Measurements from ENCODE around the gene RCAN3. TPM values are rescaled to one million over a fixed set of nuclear protein-coding genes. Genes with fewer than 3 reads are reported as not detected.

Gene RCAN3
- total RNA-seq, 1 donor, result 11.7 TPM

DNA sequence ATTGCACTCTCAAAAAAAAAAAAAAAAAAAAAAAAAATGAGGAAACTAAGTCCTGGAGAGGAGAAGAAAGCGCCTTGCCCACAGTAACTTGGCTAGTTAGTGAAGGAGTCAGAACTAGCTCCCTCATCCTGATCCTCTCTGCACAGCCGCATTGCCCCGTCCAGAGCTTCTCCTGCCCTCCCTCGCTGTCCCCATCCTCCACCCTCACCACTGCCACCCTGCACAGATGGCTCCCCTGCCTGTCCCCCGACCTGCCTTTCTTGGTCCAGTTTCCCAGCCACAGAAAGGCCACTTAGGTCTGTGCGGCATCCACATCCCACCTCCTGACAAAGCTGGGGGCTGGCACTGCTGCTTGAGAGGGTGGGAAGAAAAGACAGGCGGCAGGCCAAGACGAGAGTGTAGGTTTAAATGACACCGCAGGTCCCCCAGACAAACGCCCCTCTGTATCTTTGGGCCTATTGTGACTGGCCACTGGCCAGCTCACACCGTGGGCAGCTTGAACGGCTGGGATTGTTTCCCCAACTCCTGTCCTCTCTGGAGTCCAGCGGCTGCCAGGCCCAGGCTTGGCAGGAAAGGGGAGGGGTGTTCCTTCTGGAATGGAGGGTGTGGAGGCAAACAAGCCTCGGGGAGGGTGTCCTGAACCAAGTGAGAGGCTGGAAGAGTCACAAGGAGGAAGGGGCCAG is 73.4 kb downstream of the RCAN3 start:
- TF ChIP-seq CTCF (IDR thresholded peaks at IDR 0.05; ENCODE audit: insufficient read depth, low read depth, low read length), result no peak
- no peak for DNase-seq (ENCODE audit: low read depth)
- H3K4me3 ChIP-seq (ENCODE audit: low read depth, low read length), result no peak overlapping the region

- no peak for DNase-seq (ENCODE audit: low read depth)
- H3K4me3 ChIP-seq (ENCODE audit: low read depth, low read length), result no peak overlapping the region
- TF ChIP-seq CTCF (IDR thresholded peaks at IDR 0.05; ENCODE audit: insufficient read depth, low read depth, low read length), result no peak
Observed at GRCh38 chr1:24578846-24579245, 76.2 kb downstream of the RCAN3 start.

DNA sequence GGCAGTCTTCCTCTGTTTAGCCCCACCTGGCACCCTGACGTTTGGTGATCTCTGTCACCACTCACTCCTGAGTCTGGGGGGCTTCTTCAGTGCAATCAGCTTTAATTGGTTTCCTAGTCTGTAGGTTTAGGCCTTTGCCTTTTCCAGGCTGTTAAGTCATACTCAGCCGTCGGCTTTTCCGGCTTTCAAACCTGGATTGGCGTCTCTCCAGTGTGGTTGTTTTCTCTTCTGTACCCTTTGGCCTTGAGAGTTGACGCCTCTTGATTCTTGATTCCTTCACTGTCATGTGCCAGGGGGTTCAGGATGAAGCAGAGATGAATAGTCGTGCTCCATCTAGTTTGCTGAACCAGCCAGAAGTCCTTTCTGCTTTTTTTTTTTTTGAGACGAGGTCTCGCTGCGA is 78.1 kb downstream of the RCAN3 start:
- no peak for DNase-seq (ENCODE audit: low read depth)
- no peak overlapping the region for H3K4me3 ChIP-seq (ENCODE audit: low read depth, low read length)
- no peak for TF ChIP-seq CTCF (IDR thresholded peaks at IDR 0.05; ENCODE audit: insufficient read depth, low read depth, low read length)

DNA sequence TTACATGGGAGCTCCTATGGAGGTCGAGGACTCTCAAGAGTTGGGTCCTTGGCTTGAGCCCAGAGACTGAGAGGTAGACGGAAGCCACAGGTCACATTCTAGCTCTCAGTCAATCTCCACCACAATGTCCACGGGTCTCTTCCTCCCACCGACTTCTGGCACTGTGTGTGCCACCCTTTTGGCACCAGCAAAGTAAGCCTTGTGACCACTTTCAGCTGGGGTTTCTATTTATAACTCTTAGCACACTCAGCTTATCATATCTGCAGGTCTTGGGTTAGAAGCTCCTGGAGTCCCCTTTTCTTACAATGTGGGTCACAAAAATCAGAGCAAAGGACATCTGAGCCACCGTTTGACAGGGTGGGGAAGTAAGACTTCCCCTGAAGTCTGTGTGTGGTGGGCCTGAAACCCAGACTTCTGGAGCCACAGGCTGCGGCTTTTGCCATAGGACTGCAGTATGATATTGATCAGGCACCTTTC is 81.6 kb downstream of the RCAN3 start:
- no peak overlapping the region for H3K4me3 ChIP-seq (ENCODE audit: low read depth, low read length)
- DNase-seq (ENCODE audit: low read depth), result no peak
- no peak for TF ChIP-seq CTCF (IDR thresholded peaks at IDR 0.05; ENCODE audit: insufficient read depth, low read depth, low read length)

DNA sequence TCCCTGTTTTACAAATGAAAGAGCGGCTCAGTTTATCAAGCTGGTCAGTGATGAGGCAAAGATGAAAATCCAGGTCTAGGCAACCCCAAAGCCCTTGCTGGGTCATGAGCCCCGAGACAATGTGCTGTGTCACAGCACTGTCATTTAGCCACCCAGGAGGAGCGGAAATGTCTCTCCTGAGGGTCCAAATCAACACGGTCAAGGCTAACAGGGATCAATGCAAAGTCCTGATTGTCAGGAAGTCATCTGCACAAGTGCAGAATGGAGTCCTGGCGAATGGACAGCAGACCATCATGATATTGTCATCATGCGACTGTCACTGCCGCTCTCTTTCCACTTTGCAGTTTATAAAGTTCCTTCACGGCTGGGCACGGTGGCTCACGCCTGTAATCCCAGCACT is 83.5 kb downstream of the RCAN3 start:
- H3K4me3 ChIP-seq (ENCODE audit: low read depth, low read length), result no peak overlapping the region
- no peak for TF ChIP-seq CTCF (IDR thresholded peaks at IDR 0.05; ENCODE audit: insufficient read depth, low read depth, low read length)
- DNase-seq (ENCODE audit: low read depth), result no peak

DNA sequence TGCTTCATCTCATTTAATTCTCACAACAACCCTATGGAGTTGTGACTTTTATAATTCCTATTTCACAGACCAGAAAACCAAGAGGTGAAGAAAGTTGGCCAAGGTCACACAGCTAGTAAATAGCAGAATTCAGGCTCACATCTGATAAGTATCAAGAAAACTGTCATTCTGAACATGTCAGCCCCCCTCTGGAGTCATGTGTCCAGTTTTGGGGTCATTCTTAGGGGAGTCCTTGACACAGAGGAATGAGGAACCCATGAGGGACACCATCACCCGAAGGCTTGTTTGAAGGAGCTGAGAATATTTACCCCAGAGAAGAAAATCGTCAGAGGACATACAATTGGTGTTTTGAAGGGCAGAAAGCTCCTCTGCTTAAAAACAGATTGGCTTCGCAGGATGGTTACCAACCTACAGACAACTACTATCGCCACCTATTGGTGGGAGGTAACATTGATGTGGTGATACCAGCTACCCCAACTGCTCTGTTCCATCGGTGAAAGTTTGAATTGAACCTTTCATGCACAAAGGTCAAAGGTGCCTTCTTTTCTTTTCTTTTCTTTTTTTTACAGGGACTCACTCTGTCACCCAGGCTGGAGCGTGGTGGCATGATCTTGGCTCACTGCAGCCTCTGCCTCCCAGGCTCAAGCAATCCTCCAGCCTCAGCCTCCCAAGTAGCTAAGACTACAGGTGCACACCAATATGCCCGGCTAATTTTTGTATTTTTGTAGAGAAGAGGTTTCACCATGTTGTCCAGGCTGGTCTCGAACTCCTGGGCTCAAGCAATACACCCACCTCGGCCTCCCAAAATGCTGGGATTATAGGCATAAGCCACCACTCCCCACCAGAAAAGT is 84.6 kb downstream of the RCAN3 start:
- no peak overlapping the region for H3K4me3 ChIP-seq (ENCODE audit: low read depth, low read length)
- peak; percentile 82 for TF ChIP-seq CTCF (IDR thresholded peaks at IDR 0.05; ENCODE audit: insufficient read depth, low read depth, low read length)
- peak; percentile 53 for DNase-seq (ENCODE audit: low read depth)

Measured in fibroblast of villous mesenchyme (primary cell).